OCI-LY7 (cell line): ENCODE results near the gene FRAS1. TPM values are rescaled to one million over a fixed set of nuclear protein-coding genes. Genes with fewer than 3 reads are reported as not detected.
"Not testable (repeated sequence)": the region's sequence is repeated elsewhere in the genome, so short reads cannot be mapped to it uniquely, and the experiment has no call there.

ENCODE experiments used
- BruUV-seq: library from RNA; stranded (reverse); fragments of 400-500 nt; replicated peaks from 2 replicates; lab custom pipeline; 2021; lab: Mats Ljungman, UMichigan
- CTCF ChIA-PET: fragments of 300-600 bp; sonication (Branson Sonifier 250); formaldehyde crosslinking; loops from one replicate; lab custom pipeline; 2022; ENCODE audit warnings: antibody characterized with exemption; ENCODE audit not compliant: unreplicated experiment; lab: Charles Lee
- POLR2A ChIA-PET: fragments of 300-600 bp; sonication (Branson Sonifier 250); formaldehyde crosslinking; loops from one replicate; lab custom pipeline; 2022; ENCODE audit warnings: antibody characterized with exemption; lab: Charles Lee
- DNase-seq: peaks from one replicate; pipeline ENCODE4 v3.0.0-alpha.2; 2015; ENCODE audit warnings: low spot score
- H2AFZ ChIP-seq: fragments of 200-600 bp; sonication (generic), shearing (Covaris generic); 2 replicates; pipeline ENCODE4 v1.6.1; 2014; ENCODE audit warnings: mild to moderate bottlenecking, antibody characterized with exemption, low read length, moderate library complexity
- H3K27ac ChIP-seq: fragments of 200-600 bp; sonication (generic); 2 replicates; pipeline ENCODE4 v1.5.1; 2014; ENCODE audit warnings: mixed run types, low read depth, mild to moderate bottlenecking, moderate library complexity, low read length, inconsistent platforms; ENCODE audit not compliant: poor library complexity, severe bottlenecking
- H3K36me3 ChIP-seq: fragments of 200-600 bp; sonication (generic); 2 replicates; pipeline ENCODE4 v1.6.1; 2014; ENCODE audit warnings: mild to moderate bottlenecking, antibody characterized with exemption, low read length, moderate library complexity, mixed read lengths; ENCODE audit not compliant: insufficient read depth
- H3K4me1 ChIP-seq: fragments of 200-600 bp; sonication (generic); 2 replicates; pipeline ENCODE4 v1.5.1; 2014; ENCODE audit warnings: mild to moderate bottlenecking, low read length; ENCODE audit not compliant: insufficient read depth, poor library complexity, severe bottlenecking
- H3K4me2 ChIP-seq: fragments of 200-600 bp; sonication (generic); 2 replicates; pipeline ENCODE4 v1.6.1; 2014; ENCODE audit warnings: mild to moderate bottlenecking, low read length
- H3K4me3 ChIP-seq: fragments of 200-600 bp; sonication (generic); 2 replicates; pipeline ENCODE4 v1.5.1; 2014; ENCODE audit warnings: mild to moderate bottlenecking, low read depth, low read length; ENCODE audit not compliant: poor library complexity, severe bottlenecking
- H3K79me2 ChIP-seq: fragments of 200-600 bp; sonication (generic); 2 replicates; pipeline ENCODE4 v1.6.1; 2016; ENCODE audit warnings: low read depth, mild to moderate bottlenecking, low read length, moderate library complexity, mixed read lengths; ENCODE audit not compliant: insufficient read depth
- H3K9me2 ChIP-seq: fragments of 200-600 bp; sonication (generic); 2 replicates; pipeline ENCODE4 v1.6.1; 2016; ENCODE audit warnings: mild to moderate bottlenecking, low read length, mixed read lengths; ENCODE audit not compliant: insufficient read depth
- H3K9me3 ChIP-seq: fragments of 200-600 bp; sonication (generic); 2 replicates; pipeline ENCODE4 v1.6.1; 2014; ENCODE audit warnings: mild to moderate bottlenecking, mixed run types, low read length, mixed read lengths
- H4K20me1 ChIP-seq: fragments of 200-600 bp; sonication (generic); 2 replicates; pipeline ENCODE4 v1.6.1; 2014; ENCODE audit warnings: mild to moderate bottlenecking, antibody characterized with exemption, low read length, moderate library complexity, mixed read lengths; ENCODE audit not compliant: insufficient read depth
- CTCF ChIP-seq: fragments of 200-600 bp; sonication (generic); conservative IDR thresholded peaks from 2 replicates; pipeline ENCODE4 v1.5.1; 2014; ENCODE audit warnings: mild to moderate bottlenecking, antibody characterized with exemption, low read length, moderate library complexity, mixed read lengths
- EZH2phosphoT487 ChIP-seq: fragments of 200-600 bp; sonication (generic); IDR thresholded peaks from 2 replicates; pipeline ENCODE4 v1.6.1; 2018; ENCODE audit warnings: low read depth, borderline replicate concordance, mild to moderate bottlenecking, mixed run types, antibody characterized with exemption, low read length, moderate library complexity, mixed read lengths
- intact Hi-C: fragments of 100-400 bp; cut with micrococcal nuclease; formaldehyde crosslinking; loops from one replicate; pipeline ENCODE4 v1.10.0; 2022; ENCODE audit not compliant: unreplicated experiment
- total RNA-seq, 2 experiments: library from RNA; depleted of rRNA in 1 of 2; stranded (reverse); fragments of >200 nt in 1 of 2; shearing (Covaris generic) in 1 of 2; gene quantifications; 2 replicates each; pipeline ENCODE4 v1.2.3, GENCODE V29; 2014 to 2022

FRAS1 gene
- total RNA-seq, 2 experiments from 2014 or later = 0.19 to 0.30 TPM

GRCh38 chr4:78081541-78081940, 24.4 kb downstream of the FRAS1 start:
- no peaks in the 10 kb centered on the region for H3K36me3 ChIP-seq
- H3K4me1 ChIP-seq = no peaks in the 10 kb centered on the region
- no peak overlapping the region for H3K4me3 ChIP-seq
- H3K27ac ChIP-seq = no peak overlapping the region
- no peaks in the 10 kb centered on the region for H3K79me2 ChIP-seq
- DNase-seq = no peak
- no peak for TF ChIP-seq CTCF
- CTCF ChIA-PET = no interaction called here
- no peaks in the 10 kb centered on the region for H3K9me3 ChIP-seq
- POLR2A ChIA-PET = no interaction called here
- no peak overlapping the region for H3K4me2 ChIP-seq
- intact Hi-C loops = no loop called here
- H4K20me1 ChIP-seq = no peaks in the 10 kb centered on the region
- H3K9me2 ChIP-seq = no peaks in the 10 kb centered on the region
- no TSS peak for BruUV-seq
- no peak overlapping the region for H2AFZ ChIP-seq

GRCh38 chr4:78083035-78083434, 25.9 kb downstream of the FRAS1 start:
- Histone ChIP-seq H4K20me1 (no peaks in the 10 kb centered on the region), H3K36me3 (no peaks in the 10 kb centered on the region), H3K27ac (no peak overlapping the region), H3K4me3 (no peak overlapping the region), H3K9me2 (no peaks in the 10 kb centered on the region), H3K9me3 (no peaks in the 10 kb centered on the region), H3K4me1 (no peaks in the 10 kb centered on the region), H3K4me2 (no peak overlapping the region), H3K79me2 (no peaks in the 10 kb centered on the region), H2AFZ (no peak overlapping the region)
- no TSS peak for BruUV-seq
- POLR2A ChIA-PET = no interaction called here
- TF ChIP-seq CTCF (no peak), EZH2phosphoT487 (no peak)
- no peak for DNase-seq
- CTCF ChIA-PET = no interaction called here
- intact Hi-C loops = no loop called here

DNA sequence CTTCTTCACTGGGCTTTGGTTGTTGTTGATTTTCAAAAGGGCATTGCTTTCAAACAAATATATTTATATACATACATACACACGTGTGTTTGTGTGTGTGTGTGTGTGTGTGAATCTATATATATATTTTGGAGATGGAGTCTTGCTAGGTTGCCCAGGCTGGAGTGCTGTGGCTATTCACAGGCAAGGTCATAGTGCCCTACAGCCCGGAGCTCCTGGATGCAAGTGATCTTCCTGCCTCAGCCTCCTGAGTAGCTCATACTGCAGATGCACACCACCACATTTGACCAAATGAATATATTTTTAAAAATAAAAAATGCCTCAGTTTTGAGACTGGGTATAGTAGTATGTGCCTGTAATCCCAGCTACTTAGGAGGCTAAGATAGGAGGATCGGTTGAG, 34.4 kb downstream of the FRAS1 start:
- no peak for TF ChIP-seq CTCF
- TF ChIP-seq EZH2phosphoT487 = no peak
- POLR2A ChIA-PET = interaction anchor here (0.6 to 0.7 kb wide), 3 partner anchors 14 to 847 kb away, joined by 3 to 4 read pairs (median 3); no protein-coding TSS in a partner anchor
- no peak overlapping the region for H3K27ac ChIP-seq
- no peak overlapping the region for H2AFZ ChIP-seq
- H3K9me2 ChIP-seq = no peaks in the 10 kb centered on the region
- H3K79me2 ChIP-seq = no peaks in the 10 kb centered on the region
- no peaks in the 10 kb centered on the region for H3K36me3 ChIP-seq
- H3K9me3 ChIP-seq = no peaks in the 10 kb centered on the region
- CTCF ChIA-PET = no interaction called here
- H3K4me3 ChIP-seq = no peak overlapping the region
- no TSS peak for BruUV-seq
- no peak overlapping the region for H3K4me2 ChIP-seq
- no peaks in the 10 kb centered on the region for H3K4me1 ChIP-seq
- intact Hi-C loops = no loop called here
- no peaks in the 10 kb centered on the region for H4K20me1 ChIP-seq
- no peak for DNase-seq

DNA sequence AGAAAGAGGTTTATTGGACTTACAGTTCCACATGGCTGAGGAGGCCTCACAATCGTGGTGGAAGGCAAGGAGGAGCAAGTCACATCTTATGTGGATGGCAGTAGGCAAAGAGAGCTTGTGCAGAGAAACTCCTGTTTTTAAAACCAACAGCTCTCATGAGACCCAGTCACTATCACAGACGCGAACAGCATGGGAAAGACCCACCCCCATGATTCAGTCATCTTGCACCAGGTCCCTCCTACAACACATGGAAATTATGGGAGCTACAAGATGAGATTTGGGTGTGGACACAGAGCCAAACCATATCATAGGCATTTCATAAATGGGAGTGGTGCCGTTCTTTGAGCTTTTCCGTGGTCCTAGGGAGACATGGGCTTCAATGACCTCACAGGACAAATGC, 35.2 kb downstream of the FRAS1 start:
- BruUV-seq, H2AFZ ChIP-seq, H3K4me2 ChIP-seq, CTCF ChIA-PET, H3K27ac ChIP-seq, H3K4me3 ChIP-seq, intact Hi-C loops, H3K9me3 ChIP-seq, H4K20me1 ChIP-seq, H3K9me2 ChIP-seq, H3K4me1 ChIP-seq, H3K79me2 ChIP-seq, H3K36me3 ChIP-seq, DNase-seq: not testable (repeated sequence)
- POLR2A ChIA-PET = interaction anchor here (0.6 to 0.7 kb wide), 3 partner anchors 13 to 846 kb away, joined by 3 to 4 read pairs (median 4); no protein-coding TSS in a partner anchor
